NCI-H526 treated with DMSO at 0.1 percent for 48 hours (cell line): ENCODE measurements around the gene VSTM2B.
"Not testable (repeated sequence)": the region's sequence is repeated elsewhere in the genome, so short reads cannot be mapped to it uniquely, and the experiment has no call there.

Source experiments
- DNase-seq: peaks from one replicate; lab custom pipeline; 2025; lab: John Stamatoyannopoulos, UW

VSTM2B gene

GRCh38 chr19:29525901-29526729 is at the start of gene VSTM2B:
Gene VSTM2B, plus strand, starts transcription at chr19:29525994. Its CDS starts 590 bp downstream, at chr19:29526584.
- no peak for DNase-seq

GRCh38 chr19:29476528-29476927 is 49.3 kb upstream of the VSTM2B start:
- no peak for DNase-seq

- DNase-seq, result no peak
Observed at GRCh38 chr19:29477831-29478577, 47.8 kb upstream of the VSTM2B start.

GRCh38 chr19:29478578-29479565 is 46.9 kb upstream of the VSTM2B start:
- DNase-seq, result peak; percentile 36

GRCh38 chr19:29479941-29480340 is 45.9 kb upstream of the VSTM2B start:
- DNase-seq, result no peak

- no peak for DNase-seq
Observed at GRCh38 chr19:29480507-29480906, 45.3 kb upstream of the VSTM2B start.

- DNase-seq, result no peak
Observed at GRCh38 chr19:29482855-29483640, 42.7 kb upstream of the VSTM2B start.

- no peak for DNase-seq
Observed at GRCh38 chr19:29483641-29483920, 42.2 kb upstream of the VSTM2B start.

- no peak for DNase-seq
Observed at GRCh38 chr19:29483944-29484581, 41.7 kb upstream of the VSTM2B start.

GRCh38 chr19:29484876-29485275 is 40.9 kb upstream of the VSTM2B start:
- no peak for DNase-seq

GRCh38 chr19:29485293-29485692 is 40.5 kb upstream of the VSTM2B start:
- no peak for DNase-seq

GRCh38 chr19:29486961-29487360 is 38.8 kb upstream of the VSTM2B start:
- not testable (repeated sequence) for DNase-seq

- DNase-seq, result no peak
Observed at GRCh38 chr19:29487432-29487831, 38.4 kb upstream of the VSTM2B start.

- DNase-seq, result no peak
Observed at GRCh38 chr19:29488316-29488715, 37.5 kb upstream of the VSTM2B start.

GRCh38 chr19:29489172-29489951 is 36.4 kb upstream of the VSTM2B start:
- no peak for DNase-seq

- no peak for DNase-seq
Observed at GRCh38 chr19:29491491-29491890, 34.3 kb upstream of the VSTM2B start.

- DNase-seq, result no peak
Observed at GRCh38 chr19:29491995-29492577, 33.7 kb upstream of the VSTM2B start.

GRCh38 chr19:29492769-29493168 is 33.0 kb upstream of the VSTM2B start:
- no peak for DNase-seq

- DNase-seq, result no peak
Observed at GRCh38 chr19:29495091-29495490, 30.7 kb upstream of the VSTM2B start.
